Ascending aorta (tissue), 2 donors: Measurements from ENCODE around the gene CRX. TPM values are rescaled to one million over a fixed set of nuclear protein-coding genes. Genes with fewer than 3 reads are reported as not detected.
"Not testable (repeated sequence)": the region's sequence is repeated elsewhere in the genome, so short reads cannot be mapped to it uniquely, and the experiment has no call there.

ENCODE experiments used
- DNase-seq, 2 donors: peaks; one replicate each; pipeline ENCODE4 v3.0.0-alpha.2; 2019; ENCODE audit warnings: low spot score in 2 of 2
- H3K27ac ChIP-seq, 2 donors: fragments of 200-600 bp; sonication (generic); one replicate each; pipeline ENCODE4 v1.5.1; 2016 to 2017; ENCODE audit warnings: mild to moderate bottlenecking in 1 of 2
- H3K27me3 ChIP-seq: fragments of 200-600 bp; sonication (generic); one replicate; pipeline ENCODE4 v1.5.1; 2017
- H3K36me3 ChIP-seq, 2 donors: fragments of 200-600 bp; sonication (generic); one replicate each; pipeline ENCODE4 v1.5.1; 2016
- H3K4me1 ChIP-seq, 2 donors: fragments of 200-600 bp; sonication (generic); one replicate each; pipeline ENCODE4 v1.5.1; 2016 to 2017; ENCODE audit warnings: mild to moderate bottlenecking in 1 of 2
- H3K4me3 ChIP-seq, 2 donors: fragments of 200-600 bp; sonication (generic); one replicate each; pipeline ENCODE4 v1.5.1; 2016 to 2017; ENCODE audit warnings: mild to moderate bottlenecking in 1 of 2
- H3K9me3 ChIP-seq, 2 donors: fragments of 200-600 bp; sonication (generic); one replicate each; pipeline ENCODE4 v1.5.1; 2016
- CTCF ChIP-seq, 3 experiments: fragments of 200-600 bp in 2 of 3; fragments of 450-650 bp in 1 of 3; sonication (generic) in 2 of 3; IDR thresholded peaks; one replicate each; pipeline ENCODE4 v1.5.1; 2016 to 2019; ENCODE audit warnings: antibody characterized with exemption in 3 of 3, mild to moderate bottlenecking in 1 of 3, moderate library complexity in 1 of 3
- intact Hi-C: fragments of 100-400 bp; cut with DNase I; formaldehyde crosslinking; loops from one replicate; pipeline ENCODE4 v1.15.1; 2023
- total RNA-seq: library from RNA; depleted of rRNA; stranded (reverse); fragments of >200 nt; gene quantifications from one replicate; pipeline ENCODE4 v1.1.0, GENCODE V29; 2016

Gene CRX
- total RNA-seq, 1 donor from 2014 or later, result not detected

- Histone ChIP-seq H3K9me3 (no peaks in the 10 kb centered on the region), H3K4me3 (no peak overlapping the region), H3K4me1 (no peaks in the 10 kb centered on the region), H3K36me3 (no peaks in the 10 kb centered on the region), H3K27ac (no peak overlapping the region), H3K27me3 (no peaks in the 10 kb centered on the region)
- no peak for DNase-seq
- no peak for TF ChIP-seq CTCF (IDR thresholded peaks at IDR 0.05)
- intact Hi-C loops, result no loop called here
Observed at GRCh38 chr19:47842941-47843340, 21.2 kb downstream of the CRX start.

GRCh38 chr19:47848425-47848822, 26.7 kb downstream of the CRX start:
- intact Hi-C loops, result no loop called here
- H3K36me3 ChIP-seq, result no peaks in the 10 kb centered on the region
- no peaks in the 10 kb centered on the region for H3K4me1 ChIP-seq
- H3K9me3 ChIP-seq, result no peaks in the 10 kb centered on the region
- H3K27ac ChIP-seq, result no peak overlapping the region
- no peak for DNase-seq
- H3K27me3 ChIP-seq, result peaks cover 5% of the 10 kb centered on the region
- TF ChIP-seq CTCF (IDR thresholded peaks at IDR 0.05), result no peak
- H3K4me3 ChIP-seq, result no peak overlapping the region

GRCh38 chr19:47848823-47849473, 27.2 kb downstream of the CRX start:
- Histone ChIP-seq H3K9me3 (no peaks in the 10 kb centered on the region), H3K4me1 (no peaks in the 10 kb centered on the region), H3K36me3 (no peaks in the 10 kb centered on the region), H3K4me3 (no peak overlapping the region), H3K27me3 (peaks cover 5% of the 10 kb centered on the region), H3K27ac (no peak overlapping the region)
- DNase-seq, result no peak
- peak in 2 of 3 experiments; percentile 1 to 29 for TF ChIP-seq CTCF (IDR thresholded peaks at IDR 0.05)
- intact Hi-C loops, result no loop called here

GRCh38 chr19:47853003-47853402, 31.3 kb downstream of the CRX start:
- intact Hi-C loops, result no loop called here
- Histone ChIP-seq H3K27ac (no peak overlapping the region), H3K9me3 (no peaks in the 10 kb centered on the region), H3K4me3 (no peak overlapping the region), H3K27me3 (peaks cover 5% of the 10 kb centered on the region), H3K36me3 (no peaks in the 10 kb centered on the region), H3K4me1 (no peaks in the 10 kb centered on the region)
- no peak for DNase-seq
- no peak for TF ChIP-seq CTCF (IDR thresholded peaks at IDR 0.05)

- intact Hi-C loops, result no loop called here
- TF ChIP-seq CTCF (IDR thresholded peaks at IDR 0.05), result no peak
- no peak for DNase-seq
- Histone ChIP-seq H3K4me1 (no peaks in the 10 kb centered on the region), H3K36me3 (no peaks in the 10 kb centered on the region), H3K4me3 (no peak overlapping the region), H3K9me3 (no peaks in the 10 kb centered on the region), H3K27ac (no peak overlapping the region), H3K27me3 (peaks cover 3% of the 10 kb centered on the region)
Observed at GRCh38 chr19:47854459-47854858, 32.7 kb downstream of the CRX start.

- H3K4me1 ChIP-seq, H3K27ac ChIP-seq, H3K9me3 ChIP-seq, H3K36me3 ChIP-seq, H3K4me3 ChIP-seq, H3K27me3 ChIP-seq, DNase-seq, intact Hi-C loops: not testable (repeated sequence)
Observed at GRCh38 chr19:47858231-47858630, 36.5 kb downstream of the CRX start.

GRCh38 chr19:47858646-47859285, 37.0 kb downstream of the CRX start, which contains the start of gene TPRX2:
Gene TPRX2, plus strand, starts transcription at chr19:47859235. Its CDS starts 12 bp downstream, at chr19:47859247.
- H3K4me1 ChIP-seq, H3K9me3 ChIP-seq, H3K36me3 ChIP-seq, H3K27me3 ChIP-seq, intact Hi-C loops, DNase-seq, H3K4me3 ChIP-seq, H3K27ac ChIP-seq: not testable (repeated sequence)

- not testable (repeated sequence) for DNase-seq, H3K9me3 ChIP-seq, H3K4me1 ChIP-seq, H3K36me3 ChIP-seq, H3K27ac ChIP-seq, H3K27me3 ChIP-seq, H3K4me3 ChIP-seq
- intact Hi-C loops, result loop anchor here (5.0 kb wide), 1 partner anchor 93 kb away; no protein-coding TSS in a partner anchor
Observed at GRCh38 chr19:47859838-47860237, 38.1 kb downstream of the CRX start.
